HL-60/S4 treated with retinoic acid at 250 ng/mL for 4 days and 3 days (cell line): ENCODE measurements around the gene GAS2L2.

Experiments used
- in situ Hi-C: fragments of 300-500 bp; cut with MboI; formaldehyde crosslinking; loops from 2 replicates; pipeline ENCODE4 v1.7.0; 2022; ENCODE audit warnings: low sequenced_read_pairs

GAS2L2 gene

DNA sequence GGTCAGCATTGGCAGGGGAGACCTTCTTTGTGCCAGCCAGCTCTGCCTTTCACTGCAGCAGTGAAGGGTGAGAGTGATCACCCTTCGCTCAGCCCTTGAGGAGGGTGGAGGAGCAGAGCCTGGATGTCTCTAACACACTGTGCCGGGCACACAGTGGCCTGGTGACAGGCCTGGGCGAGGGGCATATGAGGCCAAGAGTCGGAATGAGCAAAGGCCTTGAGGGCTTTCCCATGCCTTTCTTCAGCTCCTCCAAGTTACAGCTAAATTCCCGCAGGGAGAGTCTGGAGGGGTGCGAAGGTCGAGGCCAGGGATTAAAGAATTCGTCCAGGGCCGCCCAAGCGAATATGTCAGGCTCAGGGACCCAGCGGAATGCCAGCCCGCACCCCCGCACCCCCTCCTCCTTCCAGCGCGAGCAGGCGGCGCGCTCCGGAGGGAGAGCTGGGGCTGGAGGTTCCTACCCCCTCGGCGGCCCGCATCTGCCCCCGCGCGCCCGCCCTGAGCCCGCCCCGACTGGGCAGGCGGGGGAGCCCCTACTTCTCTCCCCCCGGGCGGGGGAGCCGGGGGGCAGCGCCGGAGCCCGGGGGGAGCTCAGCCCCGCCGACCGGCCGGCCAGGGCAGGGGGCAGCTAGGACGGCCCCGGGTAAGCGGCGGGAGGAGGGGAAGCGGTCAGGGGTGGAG lies 21.7 kb downstream of the GAS2L2 start, which contains the start of gene RASL10B:
Gene RASL10B (plus strand): TSS at position 401 of the 678 bp plus-strand sequence. CDS start 3,546 bp downstream, outside the sequence.
- in situ Hi-C loops: loop anchor here (25.0 kb wide), 2 partner anchors 119 to 419 kb away; no protein-coding TSS in a partner anchor

- in situ Hi-C loops: loop anchor here (25.0 kb wide), 2 partner anchors 118 to 418 kb away; no protein-coding TSS in a partner anchor
Observed at GRCh38 chr17:35730400-35731005, 22.5 kb downstream of the GAS2L2 start.

DNA sequence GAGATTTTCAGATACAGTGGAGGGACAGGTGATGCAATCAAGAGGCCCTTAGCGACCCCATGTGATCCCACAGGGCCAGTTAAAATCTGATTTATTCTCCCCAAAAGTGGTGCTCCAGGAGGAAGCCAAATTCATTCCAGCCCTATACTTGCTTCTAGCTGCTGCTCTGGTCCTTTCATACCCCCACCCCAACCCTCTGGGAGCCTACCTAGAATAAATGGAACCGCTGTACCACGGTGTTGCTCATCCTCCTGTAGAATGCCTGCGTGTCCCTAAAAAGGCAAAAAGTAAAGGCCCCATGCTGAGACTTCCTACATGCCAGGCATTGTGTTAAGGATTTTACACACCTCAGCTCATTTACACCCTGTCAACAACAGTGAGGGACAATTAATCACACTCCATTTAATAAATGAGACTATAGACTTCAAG lies 23.6 kb downstream of the GAS2L2 start:
- in situ Hi-C loops: loop anchor here (25.0 kb wide), 2 partner anchors 117 to 417 kb away; no protein-coding TSS in a partner anchor

GRCh38 chr17:35728551-35728950 lies 24.5 kb downstream of the GAS2L2 start:
- in situ Hi-C loops: loop anchor here (25.0 kb wide), 2 partner anchors 116 to 416 kb away; no protein-coding TSS in a partner anchor

- in situ Hi-C loops: loop anchor here (25.0 kb wide), 2 partner anchors 115 to 415 kb away; no protein-coding TSS in a partner anchor
Observed at GRCh38 chr17:35727635-35728034, 25.4 kb downstream of the GAS2L2 start.

DNA sequence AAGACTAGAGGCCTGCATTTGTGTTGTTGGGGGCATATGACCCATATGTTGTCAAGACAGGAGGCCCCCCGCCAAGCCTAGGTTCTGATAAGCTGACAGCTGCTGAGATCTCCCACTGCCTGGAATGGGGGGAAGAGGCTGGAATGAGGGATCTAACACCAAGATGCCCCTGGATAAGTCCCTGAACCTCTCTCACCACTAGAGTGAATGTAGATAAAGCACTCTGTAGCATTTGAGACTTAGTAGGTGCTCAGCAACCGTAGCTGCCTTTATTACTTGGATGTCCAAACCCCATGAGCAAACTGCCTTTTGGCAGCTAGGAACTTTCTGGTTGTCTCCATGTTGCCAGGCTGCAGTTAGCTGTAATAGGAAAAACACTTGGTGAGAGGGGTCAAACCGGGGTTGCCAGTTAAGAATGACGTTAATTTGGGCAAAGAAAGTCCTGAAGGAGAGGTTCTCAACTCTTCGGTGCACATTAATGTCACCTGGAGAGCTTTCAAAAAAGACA lies 26.0 kb downstream of the GAS2L2 start:
- in situ Hi-C loops: loop anchor here (25.0 kb wide), 2 partner anchors 115 to 415 kb away; no protein-coding TSS in a partner anchor

DNA sequence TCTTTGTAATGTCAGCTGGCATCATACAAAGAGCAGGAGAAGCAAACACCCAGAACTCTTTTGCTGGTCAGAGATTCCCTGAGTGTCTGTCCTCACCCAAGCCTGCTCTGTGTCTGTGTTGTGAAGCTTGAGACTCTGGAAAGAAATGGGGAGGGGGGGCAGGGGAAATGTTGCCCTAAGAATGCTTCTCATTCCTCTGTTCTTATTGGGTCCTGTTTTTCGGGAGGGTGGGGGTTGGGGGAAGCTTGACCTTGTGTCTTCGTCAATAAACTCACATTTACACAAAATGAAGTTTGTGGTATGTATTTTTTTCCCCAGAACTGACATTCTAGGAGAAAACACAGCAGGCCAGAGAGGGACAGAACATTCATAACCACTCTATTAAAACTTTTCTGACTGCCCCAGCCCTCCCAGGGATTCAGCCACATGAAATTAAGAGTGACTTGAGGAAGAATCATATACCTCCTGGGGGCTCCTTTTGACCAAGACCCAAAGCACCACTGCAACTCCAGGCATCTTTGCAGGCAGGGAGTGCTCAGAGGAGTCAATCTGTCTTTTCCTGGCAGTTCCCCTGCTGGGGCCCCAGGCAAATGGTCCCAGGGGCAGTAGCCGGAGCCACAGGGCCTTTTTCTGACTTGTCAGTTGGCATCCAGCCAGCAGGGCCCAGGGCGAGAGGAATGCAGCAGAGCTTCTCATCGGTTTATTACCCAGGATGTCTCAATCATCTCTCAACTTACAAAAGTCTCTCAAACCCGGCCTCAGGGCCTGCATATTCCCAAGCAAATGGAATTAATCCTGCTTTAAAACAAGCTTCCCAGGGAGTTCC lies 26.7 kb downstream of the GAS2L2 start:
- in situ Hi-C loops: loop anchor here (25.0 kb wide), 2 partner anchors 114 to 414 kb away; no protein-coding TSS in a partner anchor

DNA sequence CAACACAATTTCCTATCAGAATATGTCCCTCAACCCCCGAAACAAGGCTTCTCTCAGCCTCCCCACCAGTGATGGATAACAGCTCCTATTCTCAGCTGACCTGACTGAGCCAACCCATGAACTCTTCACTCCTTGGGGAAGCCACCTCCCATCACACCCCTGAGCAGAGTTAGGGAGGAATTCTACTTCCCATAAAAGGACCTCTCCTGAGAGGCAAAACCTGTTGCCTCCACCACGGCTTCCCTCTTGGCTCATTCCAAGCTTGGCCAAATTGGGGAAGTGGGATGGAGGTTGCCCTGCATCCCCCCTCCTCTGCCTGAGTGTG lies 27.3 kb downstream of the GAS2L2 start:
- in situ Hi-C loops: loop anchor here (25.0 kb wide), 2 partner anchors 113 to 413 kb away; no protein-coding TSS in a partner anchor

DNA sequence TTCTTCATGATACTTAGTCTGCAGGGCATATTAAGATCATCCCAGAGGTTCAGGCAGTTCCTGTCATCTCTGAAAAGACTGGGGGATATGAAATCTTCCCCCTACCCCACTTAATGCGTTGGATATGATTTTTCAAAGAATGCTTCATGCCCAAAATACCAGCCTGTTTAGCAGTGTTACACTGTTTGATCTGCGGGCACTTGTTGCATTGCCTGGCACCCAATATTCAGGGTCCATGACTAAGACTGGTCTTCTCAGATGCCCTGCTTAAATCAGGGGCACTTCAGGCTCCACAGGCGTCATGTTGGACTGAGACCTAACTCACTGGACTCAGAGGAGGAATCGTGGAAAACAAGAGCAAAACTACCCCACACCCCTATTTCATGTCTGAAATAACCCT lies 28.0 kb downstream of the GAS2L2 start:
- in situ Hi-C loops: loop anchor here (25.0 kb wide), 2 partner anchors 113 to 413 kb away; no protein-coding TSS in a partner anchor

DNA sequence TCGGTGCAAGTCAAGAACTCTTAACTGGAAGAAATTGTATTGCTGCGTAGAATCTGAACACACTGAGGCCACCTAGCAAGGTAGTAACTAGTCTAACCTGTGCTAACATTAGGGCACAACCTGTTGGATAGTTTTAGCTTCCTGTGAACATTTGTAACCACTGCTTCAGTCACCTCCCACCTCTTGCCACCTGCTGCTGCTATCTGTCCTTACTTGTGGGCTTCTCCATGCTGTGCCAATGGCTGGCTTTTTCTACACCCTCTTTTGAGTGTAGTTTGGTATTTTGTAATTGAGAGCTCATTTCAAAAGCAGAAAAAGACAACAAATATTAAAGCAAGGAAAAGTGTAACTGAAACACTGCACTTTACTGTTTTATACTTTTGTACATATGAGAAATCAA lies 29.3 kb downstream of the GAS2L2 start:
- in situ Hi-C loops: no loop called here

GRCh38 chr17:35717475-35717874 lies 35.6 kb downstream of the GAS2L2 start:
- in situ Hi-C loops: no loop called here

DNA sequence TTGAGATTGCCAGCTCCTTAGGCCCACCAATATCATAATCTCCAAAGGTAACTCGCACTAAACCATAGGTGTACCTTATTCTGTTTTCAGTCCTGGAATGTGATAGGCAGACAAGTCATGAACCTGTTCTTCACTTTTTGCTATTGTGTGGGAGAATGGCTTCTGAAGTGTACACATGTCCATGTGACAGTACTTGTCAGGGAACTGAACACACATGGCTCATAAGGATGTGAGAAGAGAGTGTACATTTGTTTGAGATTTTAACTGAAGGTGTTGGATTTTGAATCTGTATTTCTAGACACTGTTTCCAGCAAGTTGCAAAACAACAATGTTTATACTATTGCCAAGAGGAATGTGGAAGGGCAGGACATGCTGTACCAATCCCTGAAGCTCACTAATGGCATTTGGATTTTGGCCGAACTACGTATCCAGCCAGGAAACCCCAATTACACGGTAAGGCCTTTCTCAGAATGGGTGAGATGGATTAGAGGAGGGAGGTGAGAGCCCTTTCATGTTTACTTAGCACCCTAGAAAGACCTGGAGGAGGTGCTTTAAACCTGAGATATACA lies 36.1 kb downstream of the GAS2L2 start:
- in situ Hi-C loops: no loop called here

- in situ Hi-C loops: no loop called here
Observed at GRCh38 chr17:35716173-35716572, 36.9 kb downstream of the GAS2L2 start.

DNA sequence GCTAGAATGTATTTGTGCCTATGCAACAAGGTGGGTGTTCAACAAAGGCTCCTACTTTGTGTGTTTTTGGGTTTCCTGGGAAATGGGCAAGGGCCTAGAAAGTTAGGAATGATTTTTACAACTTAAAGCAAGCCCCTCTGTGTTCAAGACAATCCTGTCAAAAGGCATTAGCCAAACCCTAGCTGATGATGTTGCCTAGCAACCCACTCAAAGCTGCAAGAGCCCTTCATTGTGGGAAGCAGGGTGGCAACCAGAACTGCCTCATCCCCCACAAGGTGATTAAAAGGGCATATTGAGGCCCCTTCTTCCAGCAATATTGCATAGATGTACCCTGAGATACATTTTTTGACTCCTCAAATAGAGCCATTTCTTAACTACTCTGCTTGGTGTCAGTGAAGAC lies 37.6 kb downstream of the GAS2L2 start:
- in situ Hi-C loops: no loop called here

GRCh38 chr17:35714988-35715387 lies 38.1 kb downstream of the GAS2L2 start:
- in situ Hi-C loops: no loop called here

DNA sequence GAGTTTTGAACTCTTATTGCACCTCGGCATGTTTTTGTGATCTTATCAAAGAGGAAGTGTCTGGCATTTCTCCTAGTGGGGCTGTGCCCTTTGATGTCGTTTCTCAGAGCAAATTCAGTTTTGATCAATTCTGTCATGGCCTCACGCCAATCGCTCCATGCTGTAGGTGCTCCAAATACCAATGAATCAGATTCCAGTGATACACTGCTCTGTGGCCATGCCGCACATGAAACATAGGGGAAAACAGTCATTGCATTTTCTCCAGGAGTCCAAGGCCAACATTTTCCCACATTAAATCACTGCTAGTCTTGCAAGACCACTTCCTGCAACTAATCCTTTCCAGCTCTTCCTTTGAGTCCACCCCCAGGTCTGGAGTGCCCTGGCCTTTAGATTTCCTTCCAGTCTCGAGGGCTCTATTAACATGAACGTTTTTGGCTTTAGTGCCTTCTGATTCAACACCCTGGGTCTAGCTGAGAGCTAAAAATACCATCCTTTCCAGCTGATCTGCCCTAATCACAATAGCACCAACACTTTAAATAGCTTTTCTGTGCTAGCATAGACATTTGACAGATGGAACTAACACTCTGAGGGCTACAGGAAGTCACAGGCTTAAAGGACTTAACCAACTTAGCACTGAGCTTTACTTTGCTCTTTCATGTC lies 39.8 kb downstream of the GAS2L2 start:
- in situ Hi-C loops: no loop called here

DNA sequence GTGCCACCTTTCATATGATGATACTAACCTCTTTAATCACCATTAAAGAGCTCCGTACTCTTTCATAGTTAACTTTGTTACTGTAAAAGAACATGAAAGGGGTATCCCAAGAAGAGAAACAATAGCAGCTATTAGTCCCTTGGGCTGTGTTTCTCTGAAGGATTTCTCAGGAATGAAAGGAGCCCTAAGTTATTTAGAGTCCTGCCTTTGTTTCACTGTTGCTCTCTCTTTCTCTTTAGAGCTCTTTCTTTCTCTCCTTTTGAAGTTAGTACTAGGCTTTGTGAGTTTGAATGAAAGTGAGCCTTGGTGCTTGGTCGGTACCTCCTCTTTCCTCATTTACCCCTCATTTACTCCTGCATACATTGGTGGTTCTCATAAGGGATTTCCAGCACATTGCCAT lies 42.1 kb downstream of the GAS2L2 start:
- in situ Hi-C loops: no loop called here

- in situ Hi-C loops: no loop called here
Observed at GRCh38 chr17:35709874-35710273, 43.2 kb downstream of the GAS2L2 start.

GRCh38 chr17:35708951-35709350 lies 44.1 kb downstream of the GAS2L2 start:
- in situ Hi-C loops: no loop called here

GRCh38 chr17:35708149-35708548 lies 44.9 kb downstream of the GAS2L2 start:
- in situ Hi-C loops: no loop called here
